ENCODE measurements around the gene TMEM54.

The TMEM54 gene, protein sequence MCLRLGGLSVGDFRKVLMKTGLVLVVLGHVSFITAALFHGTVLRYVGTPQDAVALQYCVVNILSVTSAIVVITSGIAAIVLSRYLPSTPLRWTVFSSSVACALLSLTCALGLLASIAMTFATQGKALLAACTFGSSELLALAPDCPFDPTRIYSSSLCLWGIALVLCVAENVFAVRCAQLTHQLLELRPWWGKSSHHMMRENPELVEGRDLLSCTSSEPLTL

DNA sequence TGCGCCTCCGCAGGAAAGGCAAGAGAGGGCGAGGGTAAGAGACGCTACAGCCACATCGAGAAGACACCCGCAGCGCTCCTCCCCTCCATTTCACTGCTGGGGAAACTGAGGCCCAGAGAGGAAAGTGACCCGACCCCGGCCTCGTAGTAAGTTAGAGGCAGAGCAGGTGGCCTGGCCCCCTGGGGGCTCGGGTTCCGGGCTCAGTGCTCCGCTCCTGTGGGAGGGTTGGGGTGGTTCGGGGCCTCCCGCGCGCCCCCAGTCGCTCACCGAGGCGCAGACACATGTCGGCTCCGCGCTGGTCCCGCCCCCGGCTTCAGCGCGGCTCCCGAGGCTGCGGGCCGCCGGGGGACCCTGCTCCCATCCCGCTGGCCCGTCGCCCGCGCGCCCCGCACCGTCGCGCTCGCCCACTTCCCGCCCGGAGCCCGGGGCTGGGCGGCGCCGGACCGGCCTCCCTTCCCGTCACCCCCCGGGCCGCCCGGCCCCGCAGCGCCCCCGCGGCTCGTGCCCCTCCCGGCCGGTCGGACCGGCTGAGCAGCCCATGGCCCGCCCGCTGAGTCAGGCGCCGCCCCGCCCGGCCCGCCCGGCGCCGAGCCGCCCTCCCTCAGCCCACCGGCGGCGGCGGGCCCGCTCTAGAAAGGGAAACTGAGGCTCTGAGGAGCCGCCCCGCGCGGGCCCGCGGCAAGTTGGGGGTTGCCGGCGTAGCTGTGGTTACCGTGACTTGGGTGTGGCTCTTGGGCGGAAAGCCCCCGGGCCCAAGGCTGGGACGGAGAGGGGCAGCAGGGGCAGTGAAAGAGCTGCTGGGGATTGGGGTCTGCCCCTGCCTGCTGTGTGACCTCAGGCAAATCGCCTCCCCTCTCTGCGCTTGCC lies at the start of gene TMEM54:
Gene TMEM54 (minus strand): TSS at position 434 of the 867 bp plus-strand sequence. CDS start 151 bp downstream, at position 283.
- no peak for DNase-seq

DNA sequence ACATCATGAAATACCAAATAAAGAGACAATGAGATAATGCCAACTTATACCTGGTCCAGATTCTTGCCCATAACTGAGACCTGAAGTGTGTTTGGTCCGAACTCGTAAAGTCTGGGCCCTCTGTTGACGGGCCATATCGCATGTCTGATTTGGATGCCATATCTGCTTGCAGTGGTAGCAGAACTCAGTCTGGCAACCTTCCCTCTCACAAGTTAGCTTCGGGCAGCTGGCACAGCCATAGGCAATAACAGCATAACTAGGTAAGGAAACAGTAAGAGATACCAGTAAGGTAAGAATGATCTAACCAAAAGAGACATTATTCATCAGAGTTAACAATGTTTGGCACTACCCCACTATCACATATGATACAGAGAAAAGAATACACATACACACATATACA lies 48.3 kb upstream of the TMEM54 start:
- DNase-seq = no peak

DNA sequence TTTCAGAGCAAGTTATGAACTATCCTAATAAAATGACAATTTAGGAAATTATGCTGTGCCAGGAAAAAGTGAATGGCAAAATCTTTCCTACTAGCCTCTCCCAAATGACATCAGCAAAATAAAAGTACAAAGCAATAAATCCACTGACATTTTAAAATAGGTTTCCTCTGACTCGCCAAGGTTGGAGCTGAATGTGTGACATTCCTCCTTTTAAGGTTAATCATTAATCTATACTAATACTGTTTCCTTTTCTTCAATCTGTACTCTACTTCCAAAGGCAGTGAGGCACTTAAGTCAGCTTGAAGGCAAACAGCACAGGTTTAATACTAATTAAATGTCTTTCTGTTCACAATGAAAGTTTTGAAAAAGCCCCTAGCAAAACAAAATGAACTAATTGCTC lies 47.7 kb upstream of the TMEM54 start:
- DNase-seq = no peak

DNA sequence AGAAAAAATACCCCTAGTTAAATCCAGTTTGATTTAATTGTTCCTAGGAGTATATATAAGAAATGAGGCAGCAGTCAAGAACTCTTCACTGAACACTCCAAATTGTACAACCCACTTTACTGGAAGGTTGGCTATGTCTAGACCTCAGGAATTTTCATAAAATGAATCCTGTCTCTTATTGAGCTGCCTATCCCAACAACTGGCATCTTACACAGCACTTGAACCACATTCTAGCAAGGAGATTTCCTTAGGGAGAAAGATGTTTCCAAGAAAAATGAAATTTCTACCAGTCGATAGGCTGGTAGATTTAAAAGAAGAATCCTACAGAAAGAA lies 47.2 kb upstream of the TMEM54 start:
- DNase-seq = no peak

DNA sequence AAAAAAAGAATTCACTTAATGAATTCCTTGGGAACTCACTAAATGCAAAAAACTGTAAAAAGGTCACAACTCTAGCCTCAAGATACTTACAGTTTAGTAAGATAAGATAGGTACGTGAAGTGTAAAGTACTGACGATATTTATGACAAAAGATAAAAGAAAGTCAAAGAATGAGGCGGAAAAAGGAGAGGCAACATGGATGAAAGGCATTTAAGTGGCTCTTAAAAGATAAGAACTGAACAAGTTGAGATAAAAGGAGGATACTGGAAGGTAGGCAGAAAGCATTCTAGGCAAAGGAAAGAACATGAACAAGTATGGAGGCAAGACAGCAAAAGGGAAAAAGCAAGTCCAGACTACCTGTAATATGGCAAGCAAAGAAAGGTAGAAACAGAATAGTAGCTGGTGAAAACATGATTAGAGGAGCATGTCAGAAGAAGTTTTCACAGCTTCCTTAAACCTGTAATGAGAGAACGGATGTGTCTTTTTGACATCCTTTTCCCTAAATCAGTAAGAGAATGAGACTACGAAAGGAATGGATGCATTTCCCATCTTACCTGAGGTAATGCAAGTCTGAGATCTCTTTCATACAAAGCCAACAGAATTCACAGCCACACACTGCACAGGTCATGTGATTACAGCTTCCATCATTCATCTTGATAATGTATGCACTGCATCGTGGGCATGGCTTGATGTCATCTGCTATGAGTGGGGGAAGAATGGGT lies 46.6 kb upstream of the TMEM54 start:
- DNase-seq = no peak

DNA sequence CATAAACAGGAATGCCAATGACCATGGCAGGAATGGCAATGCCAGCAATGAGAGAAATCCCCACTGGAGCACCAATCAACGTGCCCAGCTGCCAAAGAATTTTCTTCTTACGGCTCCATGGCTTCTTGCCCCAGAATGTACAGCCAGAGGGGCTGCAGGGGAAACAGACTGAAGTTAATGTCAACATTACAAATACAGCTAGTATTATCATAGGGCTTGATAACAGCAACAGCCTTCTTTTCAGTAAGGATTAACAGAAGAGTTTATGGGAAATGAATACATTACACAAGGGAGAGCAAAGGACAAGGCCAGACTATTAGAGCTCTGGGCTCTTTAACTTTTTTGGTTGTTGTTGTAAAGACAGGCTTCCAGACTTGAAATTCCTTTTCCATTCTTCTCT lies 45.2 kb upstream of the TMEM54 start:
- no peak for DNase-seq

DNA sequence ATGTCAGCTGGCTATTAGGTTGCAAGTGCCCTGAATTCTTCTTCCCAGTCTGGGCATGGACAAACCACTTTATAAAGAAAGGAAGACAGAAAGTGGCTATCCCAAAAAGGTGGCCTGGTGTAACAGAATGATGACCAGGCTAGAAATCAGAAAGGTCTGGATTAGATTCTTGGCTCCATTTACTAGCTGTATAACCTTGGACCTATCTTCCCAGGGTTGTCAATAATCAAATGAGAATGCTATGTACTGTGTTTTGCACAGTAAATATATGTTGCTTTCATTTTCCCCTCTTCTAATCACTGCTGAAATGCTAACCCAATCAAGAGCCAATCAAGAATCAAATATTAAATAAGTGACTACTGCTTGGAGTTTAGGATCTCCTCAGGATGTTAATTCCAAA lies 43.0 kb upstream of the TMEM54 start:
- DNase-seq = no peak

DNA sequence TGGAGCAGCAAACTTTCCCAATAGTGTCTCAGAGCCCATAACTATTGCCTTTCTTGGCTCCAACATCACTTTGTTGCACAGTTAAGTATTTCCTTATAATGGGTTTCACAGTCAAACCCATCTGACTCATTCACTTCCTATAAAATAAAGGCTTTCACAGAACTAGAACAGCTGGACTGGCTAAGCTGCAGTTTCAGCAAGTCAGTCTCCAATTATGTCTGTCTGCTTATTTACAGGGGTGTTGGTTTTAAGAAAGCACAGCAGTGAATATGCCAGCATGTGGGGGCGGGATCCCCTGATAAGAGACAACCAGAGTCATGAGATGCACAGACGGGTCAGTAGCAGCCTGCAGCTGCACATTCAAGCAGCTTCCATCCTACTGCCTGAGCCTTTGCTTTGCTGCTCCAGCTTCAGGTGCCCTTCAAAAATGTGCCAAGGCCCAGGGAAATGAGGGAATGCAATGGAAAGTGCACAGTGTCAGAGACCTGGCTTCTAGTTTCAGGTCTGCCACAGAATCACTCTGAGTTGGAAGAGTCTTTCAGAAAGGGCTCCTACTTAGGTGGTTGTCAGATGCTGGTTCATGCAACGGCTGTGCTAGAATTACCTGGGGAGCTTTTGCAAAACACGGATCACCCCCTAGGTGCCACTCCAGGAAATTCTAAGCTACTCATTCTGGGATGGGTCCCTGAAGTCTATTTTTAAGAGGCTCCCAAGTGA lies 38.6 kb upstream of the TMEM54 start:
- peak; percentile 88 for DNase-seq

DNA sequence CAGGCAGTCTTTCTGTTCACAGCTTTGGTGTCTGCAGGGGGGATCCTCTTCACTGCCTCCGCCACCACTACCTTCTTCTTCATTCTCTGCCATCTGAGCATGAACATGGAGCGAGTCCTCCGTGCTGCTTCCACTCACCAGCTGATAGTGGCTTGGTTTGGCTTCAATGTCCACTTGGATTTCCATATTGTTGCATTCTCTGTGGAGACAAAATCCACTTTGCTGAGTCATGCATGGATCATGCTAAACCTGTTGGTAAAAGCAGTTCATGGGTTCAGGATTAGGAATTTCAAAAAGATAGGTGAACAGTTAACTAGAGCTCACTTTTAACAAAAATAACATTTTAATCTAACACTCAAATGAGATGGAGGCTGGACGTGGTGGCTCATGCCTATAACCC lies 35.9 kb upstream of the TMEM54 start:
- no peak for DNase-seq

DNA sequence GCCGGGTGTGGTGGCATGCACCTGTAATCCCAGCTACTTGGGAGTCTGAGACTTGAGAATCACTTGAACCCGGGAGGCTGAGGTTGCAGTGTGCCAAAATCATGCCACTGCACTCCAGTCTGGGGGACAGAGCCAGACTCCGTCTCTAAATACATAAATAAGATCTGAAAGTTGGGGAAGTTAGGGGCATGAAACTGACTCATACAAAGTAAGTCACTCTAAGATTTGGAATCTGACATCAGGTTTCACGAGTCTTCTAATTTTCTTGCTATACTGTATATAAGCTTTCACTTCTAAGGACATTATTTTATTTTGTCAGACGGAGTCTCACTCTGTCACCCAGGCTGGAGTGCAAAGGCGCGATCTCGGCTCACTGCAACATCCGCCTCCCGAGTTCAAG lies 33.3 kb upstream of the TMEM54 start:
- DNase-seq = no peak

DNA sequence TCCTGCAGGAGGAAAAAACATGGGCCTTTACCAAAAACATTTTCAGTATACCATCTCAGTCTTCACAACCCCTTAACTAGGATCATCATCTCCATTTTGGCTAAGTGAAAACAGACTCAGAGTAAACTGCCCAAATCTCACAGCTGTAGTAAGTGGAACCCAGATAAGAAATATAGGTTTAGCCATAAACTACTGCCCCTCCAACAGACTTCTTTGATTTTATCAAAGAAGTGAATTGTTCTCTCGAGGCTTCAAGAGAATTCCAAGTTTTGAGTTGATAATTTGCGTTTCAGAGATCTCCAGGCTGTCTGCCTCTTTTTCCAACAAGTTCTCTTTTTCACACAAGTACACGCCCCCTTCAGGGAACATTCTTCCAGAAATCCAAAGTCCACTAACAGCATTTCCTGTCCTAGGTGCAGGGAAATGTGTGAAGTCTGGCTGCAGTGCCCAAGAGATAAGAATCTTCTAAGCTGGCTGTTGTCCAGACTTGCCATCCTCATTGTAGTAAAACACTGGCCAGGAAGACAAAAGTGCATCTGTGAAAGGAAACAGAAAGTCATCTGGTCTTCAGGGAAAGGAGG lies 32.6 kb upstream of the TMEM54 start:
- DNase-seq = peak; percentile 42

DNA sequence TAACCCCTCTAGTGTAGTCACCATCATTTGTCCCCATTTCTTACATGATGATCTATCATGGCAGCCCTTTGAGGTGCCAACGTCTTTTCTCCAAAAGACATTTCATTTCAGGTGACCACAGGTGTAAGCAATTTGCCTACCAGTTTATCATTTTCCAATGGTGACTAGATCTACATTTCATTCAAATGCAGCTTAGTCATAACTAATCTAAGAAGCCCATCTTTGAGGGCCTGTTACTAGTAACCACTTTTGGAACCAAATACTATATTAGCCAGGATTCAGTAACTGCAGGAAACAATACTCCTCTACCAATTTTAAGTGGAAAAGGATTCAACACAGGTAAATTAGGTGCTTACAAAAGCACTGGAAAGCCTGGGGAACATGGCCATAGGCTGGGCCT lies 30.6 kb upstream of the TMEM54 start:
- DNase-seq = no peak

DNA sequence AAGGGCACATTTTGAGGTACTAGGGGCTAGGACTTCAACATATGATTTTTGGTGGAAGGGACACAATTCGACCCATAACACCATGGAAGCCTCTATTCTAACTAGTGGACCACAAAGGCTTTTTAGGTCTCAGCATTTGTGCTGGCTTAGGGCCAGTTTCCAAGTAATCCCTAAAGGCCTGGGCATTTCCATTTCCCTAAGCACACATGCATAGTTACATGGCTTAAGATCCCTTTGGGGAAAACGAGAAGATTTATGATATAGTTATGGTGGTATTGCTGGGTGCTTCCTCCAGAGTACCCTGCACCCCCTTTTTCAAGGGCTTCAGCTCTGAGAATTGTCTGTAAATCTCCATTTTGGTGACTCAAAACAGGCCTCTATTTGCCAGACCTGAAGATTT lies 28.2 kb upstream of the TMEM54 start:
- DNase-seq = no peak

DNA sequence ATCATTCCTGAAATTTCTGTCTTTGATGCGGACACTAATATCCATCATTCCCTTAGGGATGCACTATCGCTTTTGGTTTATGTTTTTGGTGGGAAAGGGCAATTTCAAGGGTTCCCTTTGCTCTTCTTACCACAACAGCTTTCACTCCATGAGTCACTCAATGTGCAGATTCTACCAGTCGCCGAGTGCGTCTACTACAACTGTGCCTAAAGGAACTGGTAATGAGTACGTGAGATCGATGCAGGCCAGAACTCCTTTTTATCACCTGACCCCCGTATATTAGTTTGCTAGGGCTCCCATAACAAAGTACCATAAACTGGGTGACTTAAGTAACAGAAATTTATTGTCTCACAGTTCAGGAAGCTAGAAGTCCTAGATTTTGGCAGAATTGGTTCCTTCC lies 27.5 kb upstream of the TMEM54 start:
- DNase-seq = no peak

DNA sequence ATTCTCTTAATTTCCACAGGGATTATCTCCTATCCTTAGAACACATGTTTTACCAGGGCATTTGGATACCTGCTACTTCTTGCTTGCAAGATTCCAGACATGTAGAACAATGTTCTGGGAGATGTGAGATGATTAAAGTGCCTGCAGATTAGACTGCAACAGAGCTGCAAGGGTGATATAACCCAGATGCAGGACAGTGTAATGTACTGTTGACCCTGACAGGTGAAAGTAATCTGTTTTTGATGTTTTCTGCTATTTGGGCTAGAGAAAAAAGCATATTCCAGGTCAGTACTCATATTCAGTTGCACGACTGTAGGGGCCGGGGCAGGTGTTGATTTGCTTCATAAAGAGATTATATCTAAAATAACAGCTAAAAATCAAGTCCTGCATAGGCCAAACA lies 27.1 kb upstream of the TMEM54 start:
- DNase-seq = no peak

DNA sequence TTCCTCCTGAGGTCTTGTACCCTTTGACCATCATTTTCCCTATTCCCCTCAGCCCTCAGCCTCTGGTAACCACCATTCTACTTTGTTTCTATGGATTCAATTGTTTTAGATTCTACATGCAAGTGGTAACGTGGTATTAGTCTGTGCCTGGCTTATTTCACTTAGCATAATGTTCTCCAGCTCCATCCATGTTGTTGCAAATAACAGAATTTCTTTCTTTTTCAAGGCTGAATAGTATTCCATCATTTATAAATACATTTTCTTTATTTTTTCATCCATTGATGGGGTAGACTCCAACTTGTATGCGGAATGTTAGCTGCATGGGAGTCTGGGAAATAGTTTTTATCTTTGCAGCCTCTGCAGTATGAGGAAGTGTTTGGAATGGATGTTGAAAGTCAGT lies 26.3 kb upstream of the TMEM54 start:
- DNase-seq = no peak

DNA sequence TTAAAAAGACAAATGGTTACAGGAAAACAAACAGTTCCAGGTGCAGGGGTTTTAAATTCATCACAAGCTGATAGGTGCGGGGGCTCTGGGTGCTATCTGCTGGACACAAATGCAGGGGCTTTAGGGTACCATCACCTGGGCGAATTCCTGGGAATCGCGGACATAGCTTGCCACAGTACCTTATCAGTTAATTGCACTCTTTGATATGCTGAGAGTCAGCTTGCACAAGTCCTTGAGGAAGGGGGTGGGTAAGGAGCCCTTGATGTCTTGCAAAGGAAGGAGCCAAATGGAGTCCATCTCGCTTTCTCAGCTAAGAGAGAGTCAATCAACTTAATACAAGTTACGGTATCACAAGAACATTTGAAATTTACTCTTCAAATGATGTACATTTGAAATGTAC lies 25.4 kb upstream of the TMEM54 start:
- peak; percentile 16 for DNase-seq

DNA sequence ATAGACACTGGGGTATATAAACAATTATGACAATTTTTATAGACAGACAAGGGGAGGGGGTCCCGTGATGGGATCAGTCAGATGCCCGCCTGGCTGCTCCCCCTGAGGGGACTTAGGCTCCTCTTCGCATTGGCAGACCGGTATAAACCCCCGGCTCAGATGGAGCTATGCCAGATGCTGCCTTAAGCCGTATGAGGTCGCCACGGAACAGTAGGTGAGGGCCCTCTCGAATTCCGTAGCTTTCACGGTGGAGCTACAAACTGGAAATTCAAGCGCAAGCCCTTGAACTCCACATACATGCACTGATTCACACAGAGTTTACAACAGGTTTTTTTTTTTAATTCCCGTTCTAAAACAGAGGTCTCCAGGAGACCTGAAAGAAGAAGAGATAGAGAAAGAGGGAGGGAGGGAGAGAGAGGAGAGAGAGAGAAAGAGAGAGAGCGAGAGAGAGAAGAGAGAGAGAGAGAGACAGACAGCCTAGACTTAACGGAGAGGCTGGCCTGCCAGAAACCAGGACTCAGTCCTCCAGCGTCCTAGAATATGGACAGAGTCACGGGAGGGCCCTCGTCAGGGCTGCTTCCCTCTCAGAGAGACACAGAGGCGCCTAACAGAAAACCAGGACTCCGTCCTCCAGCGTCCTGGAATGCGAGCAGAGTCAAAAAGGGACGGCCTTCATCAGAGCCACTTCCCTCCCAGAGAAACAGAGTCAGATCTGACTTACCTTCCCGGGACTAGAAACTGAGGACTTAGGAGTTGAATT lies 24.4 kb upstream of the TMEM54 start:
- peak; percentile 12 for DNase-seq

DNA sequence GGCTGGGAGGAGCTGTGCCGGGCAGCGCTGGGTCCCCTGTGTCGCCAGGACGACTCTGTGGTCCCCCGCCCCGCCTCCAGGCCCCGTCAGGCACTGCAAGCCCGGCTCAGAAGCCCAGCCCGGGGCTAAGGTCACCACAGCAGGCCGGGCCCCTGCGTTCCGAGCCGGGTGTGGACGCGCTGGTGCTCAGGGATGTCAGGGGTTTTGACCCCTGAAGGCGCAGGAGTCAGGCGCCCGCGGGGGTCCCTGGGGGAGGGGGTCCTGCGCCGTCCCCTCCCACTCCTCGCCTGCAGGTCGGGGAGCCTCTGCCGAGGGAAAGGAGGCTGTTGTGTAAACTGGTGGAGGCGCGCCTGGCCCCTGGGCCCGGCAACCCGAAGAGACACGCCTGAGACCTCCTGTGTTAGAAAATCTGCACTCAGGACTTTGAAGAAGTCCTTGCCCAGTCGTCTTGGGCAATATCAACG lies 23.7 kb upstream of the TMEM54 start:
- DNase-seq = no peak

DNA sequence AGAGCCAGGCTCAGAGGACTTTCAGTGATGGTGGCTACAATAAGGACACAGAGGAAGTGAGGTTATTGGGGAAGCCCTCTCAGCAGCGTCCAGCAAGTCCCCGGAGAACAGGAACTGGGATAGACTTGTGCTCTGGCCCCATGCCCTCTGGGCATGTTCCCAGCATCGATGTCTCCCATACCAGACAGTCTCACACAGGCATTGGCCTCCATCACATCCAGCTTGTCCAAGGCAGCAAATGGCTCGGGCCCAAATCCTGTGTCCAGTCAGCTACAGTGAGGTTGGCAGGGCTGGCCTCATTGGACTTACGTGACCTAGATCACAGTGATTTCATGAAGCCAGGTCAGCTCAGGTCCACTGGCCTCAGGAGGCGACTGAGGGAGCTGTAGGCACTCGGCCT lies 19.6 kb upstream of the TMEM54 start:
- DNase-seq = no peak

DNA sequence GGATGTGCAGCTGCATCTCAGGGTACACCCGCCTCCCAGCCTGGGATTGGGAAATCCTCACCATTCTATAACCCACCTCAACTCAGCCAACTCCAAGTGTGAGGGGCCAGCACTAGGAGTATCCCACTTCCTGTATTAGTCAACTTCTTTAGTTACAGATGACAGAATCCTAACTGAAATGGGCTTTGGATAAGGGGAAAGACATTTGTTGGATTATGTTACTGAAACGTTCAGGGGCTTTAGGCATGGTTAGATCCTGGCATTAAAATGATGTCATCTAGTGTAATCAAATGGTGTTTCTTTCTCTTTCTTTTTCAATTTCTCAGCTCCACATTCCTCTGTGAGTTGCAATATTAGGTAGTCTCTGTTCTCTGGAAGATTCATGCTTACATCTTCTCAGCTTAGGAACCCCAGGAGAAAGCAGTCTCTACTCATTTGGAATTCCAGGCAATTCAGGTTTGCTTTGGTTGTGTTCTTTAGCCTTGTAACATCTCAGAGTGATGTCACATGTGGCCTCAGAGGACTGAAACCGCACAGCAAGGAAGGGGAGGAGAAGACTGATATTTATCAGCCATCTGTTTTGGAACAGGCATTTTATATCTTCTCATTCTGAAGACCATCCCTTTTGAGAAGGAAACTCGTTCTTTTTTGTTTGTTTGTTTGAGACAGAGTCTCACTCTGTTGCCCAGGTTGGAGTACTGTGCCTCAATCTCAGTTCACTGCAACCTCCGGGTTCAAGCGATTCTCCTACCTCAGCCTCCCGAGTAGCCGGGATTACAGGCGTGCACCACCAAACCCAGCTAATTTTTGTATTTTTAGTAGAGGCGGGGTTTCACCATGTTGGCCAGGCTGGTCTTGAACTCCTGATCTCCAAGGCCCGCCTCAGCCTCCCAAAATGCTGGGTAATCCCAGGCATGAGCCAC lies 18.9 kb upstream of the TMEM54 start:
- peak; percentile 20 for DNase-seq

All from hematopoietic multipotent progenitor cell treated with erythropoietin and hydrocortisone succinate and interleukin-3 and kit ligand, for 8 days (in vitro differentiated cells).